GM10248 (cell line): ENCODE measurements around the gene DEFB115.
"Not testable (repeated sequence)": the region's sequence is repeated elsewhere in the genome, so short reads cannot be mapped to it uniquely, and the experiment has no call there.

Source experiments
- CTCF ChIA-PET: fragments of 300-600 bp; sonication (Branson Sonifier 250); formaldehyde crosslinking; extraction: SDS; loops from one replicate; lab custom pipeline; 2021; ENCODE audit warnings: antibody characterized with exemption; lab: Yijun Ruan, JAX
- POLR2A ChIA-PET: fragments of 350-650 bp; sonication (Branson Sonifier 250); formaldehyde crosslinking; extraction: SDS; loops from one replicate; lab custom pipeline; 2020; ENCODE audit warnings: antibody characterized with exemption; lab: Yijun Ruan, JAX
- DNase-seq: peaks from one replicate; pipeline ENCODE4 v3.0.0; 2012; ENCODE audit errors: extremely low spot score
- CTCF ChIP-seq: IDR thresholded peaks from 2 replicates; pipeline ENCODE4 v1.5.1; 2012; ENCODE audit warnings: mild to moderate bottlenecking, low read depth; ENCODE audit errors: extremely low read depth, missing control alignments, control extremely low read depth

The DEFB115 gene

GRCh38 chr20:31278178-31278577 is 20.7 kb downstream of the DEFB115 start:
- DNase-seq: no peak
- POLR2A ChIA-PET: no interaction called here
- CTCF ChIA-PET: no interaction called here
- no peak for TF ChIP-seq CTCF

GRCh38 chr20:31284964-31285363 is 27.5 kb downstream of the DEFB115 start:
- DNase-seq, POLR2A ChIA-PET, CTCF ChIA-PET: not testable (repeated sequence)

GRCh38 chr20:31308535-31309162 is 51.2 kb downstream of the DEFB115 start, which contains the start of gene DEFB116:
DEFB116 (minus strand) TSS chr20:31308585; CDS start chr20:31308585, 0 bp downstream.
- ChIA-PET POLR2A (no interaction called here), CTCF (no interaction called here)
- no peak for TF ChIP-seq CTCF
- no peak for DNase-seq
